Liver (tissue), 9 donors: ENCODE measurements around the gene CPEB1. TPM values are rescaled to one million over a fixed set of nuclear protein-coding genes. Genes with fewer than 3 reads are reported as not detected.

Experiments
- DNase-seq: peaks from one replicate; pipeline ENCODE4 v3.0.0-alpha.2; 2017; ENCODE audit warnings: low spot score
- H3K27ac ChIP-seq, 2 donors: one replicate each; pipeline ENCODE4 v1.7.0; 2013; ENCODE audit warnings: inconsistent platforms in 2 of 2, low read length in 2 of 2, control low read depth in 1 of 2, low read depth in 1 of 2, mild to moderate bottlenecking in 1 of 2
- H3K27me3 ChIP-seq, 4 donors: one replicate each; pipeline versions ENCODE4 v1.6.1 to v1.7.0; 2013; ENCODE audit warnings: low read length in 3 of 4, inconsistent platforms in 1 of 4, mild to moderate bottlenecking in 1 of 4, moderate library complexity in 1 of 4; ENCODE audit not compliant: control insufficient read depth in 4 of 4, insufficient read depth in 4 of 4
- H3K36me3 ChIP-seq, 4 donors: one replicate each; pipeline versions ENCODE4 v1.6.1 to v1.7.0; 2013; ENCODE audit warnings: low read length in 3 of 4, mild to moderate bottlenecking in 3 of 4, low read depth in 1 of 4, moderate library complexity in 1 of 4; ENCODE audit not compliant: control insufficient read depth in 4 of 4, insufficient read depth in 3 of 4
- H3K4me1 ChIP-seq, 4 donors: one replicate each; pipeline versions ENCODE4 v1.6.1 to v1.7.0; 2013; ENCODE audit warnings: low read length in 3 of 4, mild to moderate bottlenecking in 3 of 4, moderate library complexity in 1 of 4; ENCODE audit not compliant: control insufficient read depth in 4 of 4, insufficient read depth in 4 of 4
- H3K4me3 ChIP-seq, 3 donors: one replicate each; pipeline versions ENCODE4 v1.6.1 to v1.7.0; 2013; ENCODE audit warnings: low read length in 3 of 3, control low read depth in 1 of 3, low read depth in 1 of 3, mild to moderate bottlenecking in 1 of 3
- H3K9ac ChIP-seq, 2 donors: one replicate each; pipeline ENCODE4 v1.7.0; 2013; ENCODE audit warnings: low read length in 2 of 2, mild to moderate bottlenecking in 2 of 2, moderate library complexity in 2 of 2, control low read depth in 1 of 2, low read depth in 1 of 2
- H3K9me3 ChIP-seq, 4 donors: one replicate each; pipeline versions ENCODE4 v1.6.1 to v1.7.0; 2013; ENCODE audit warnings: low read length in 3 of 4; ENCODE audit not compliant: control insufficient read depth in 4 of 4
- ATF3 ChIP-seq: IDR thresholded peaks from 2 replicates; pipeline ENCODE4 v1.6.1; 2016; ENCODE audit warnings: antibody characterized with exemption
- CTCF ChIP-seq: fragments of 150-350 bp; IDR thresholded peaks from 2 replicates; pipeline ENCODE4 v1.5.1; 2017; ENCODE audit warnings: improper control_type of control experiment, low read depth, low read length; ENCODE audit not compliant: missing input control
- EGR1 ChIP-seq, 2 donors: IDR thresholded peaks; 2 replicates each; pipeline ENCODE4 v1.6.1; 2016 to 2018; ENCODE audit warnings: antibody characterized with exemption in 2 of 2, low read depth in 2 of 2
- FOXA2 ChIP-seq: IDR thresholded peaks from 2 replicates; pipeline ENCODE4 v1.6.1; 2016; ENCODE audit warnings: antibody characterized with exemption
- GABPA ChIP-seq, 2 donors: IDR thresholded peaks in 1 of 2; conservative IDR thresholded peaks in 1 of 2; 2 replicates each; pipeline ENCODE4 v1.6.1; 2016; ENCODE audit warnings: antibody characterized with exemption in 2 of 2, mild to moderate bottlenecking in 1 of 2, moderate library complexity in 1 of 2
- HNF4A ChIP-seq, 2 donors: conservative IDR thresholded peaks; 2 replicates each; pipeline ENCODE4 v1.6.1; 2016; ENCODE audit warnings: antibody characterized with exemption in 2 of 2, mild to moderate bottlenecking in 2 of 2
- HNF4G ChIP-seq: IDR thresholded peaks from 2 replicates; pipeline ENCODE4 v1.6.1; 2016; ENCODE audit warnings: antibody characterized with exemption
- JUND ChIP-seq, 2 donors: IDR thresholded peaks; 2 replicates each; pipeline ENCODE4 v1.6.1; 2016; ENCODE audit warnings: antibody characterized with exemption in 2 of 2
- NR2F2 ChIP-seq: IDR thresholded peaks from 2 replicates; pipeline ENCODE4 v1.6.1; 2016; ENCODE audit warnings: antibody characterized with exemption
- RAD21 ChIP-seq, 2 donors: IDR thresholded peaks; 2 replicates each; pipeline ENCODE4 v1.6.1; 2016; ENCODE audit warnings: antibody characterized with exemption in 2 of 2, mild to moderate bottlenecking in 2 of 2
- RXRA ChIP-seq, 2 donors: IDR thresholded peaks; 2 replicates each; pipeline ENCODE4 v1.6.1; 2017 to 2018; ENCODE audit warnings: antibody characterized with exemption in 2 of 2, mild to moderate bottlenecking in 1 of 2
- SP1 ChIP-seq: IDR thresholded peaks from 2 replicates; pipeline ENCODE4 v1.6.1; 2018; ENCODE audit warnings: antibody characterized with exemption, mild to moderate bottlenecking
- TAF1 ChIP-seq: conservative IDR thresholded peaks from 2 replicates; pipeline ENCODE4 v1.6.1; 2016; ENCODE audit warnings: antibody characterized with exemption, mild to moderate bottlenecking
- YY1 ChIP-seq: IDR thresholded peaks from 2 replicates; pipeline ENCODE4 v1.6.1; 2016; ENCODE audit warnings: antibody characterized with exemption, mild to moderate bottlenecking
- ZBTB33 ChIP-seq: IDR thresholded peaks from 2 replicates; pipeline ENCODE4 v1.6.1; 2016; ENCODE audit warnings: antibody characterized with exemption
- WGBS: extraction: QIAGEN DNeasy Blood & Tissue Kit; methylation state at CpG from one replicate; pipeline ENCODE4 v1.1.7; 2013; 5-methylcytosine and 5-hydroxymethylcytosine counted together
- polyA plus RNA-seq, 2 donors: library from polyadenylated mRNA; stranded (reverse) in 1 of 2; unstranded in 1 of 2; fragments of 200-250 nt in 1 of 2; fragments of >200 nt in 1 of 2; fragmentation: Nextera tagmentation in 1 of 2; extraction: Ambion mirVana in 1 of 2; gene quantifications; one replicate each; pipeline versions ENCODE4 v1.2.1 to v1.2.3, GENCODE V29; 2013 to 2015
- total RNA-seq, 2 donors: library from RNA; depleted of rRNA; stranded (reverse); fragments of >200 nt; gene quantifications; one replicate each; pipeline ENCODE4 v1.2.3, GENCODE V29; 2014
- TF ChIP-seq, protein P1 (sequence below): IDR thresholded peaks from 2 replicates; pipeline ENCODE4 v1.6.1; 2016; ENCODE audit warnings: antibody characterized with exemption
- TF ChIP-seq, protein P2 (sequence below): IDR thresholded peaks from 2 replicates; pipeline ENCODE4 v1.6.1; 2016; ENCODE audit warnings: antibody characterized with exemption, mild to moderate bottlenecking
- donor health status: healthy.
- donor health status: healthy.
- donor health status: healthy.
- donor health status: healthy.
- donor health status: healthy.

Gene CPEB1
- total and polyA plus RNA-seq, 4 donors = under 0.01 to 0.14 (median 0.05) TPM; not detected in 1

GRCh38 chr15:82664021-82664420 lies 16.9 kb upstream of the CPEB1 start:
- H3K9me3 ChIP-seq = no peaks in the 10 kb centered on the region
- H3K36me3 ChIP-seq = no peaks in the 10 kb centered on the region
- no peak for TF ChIP-seq RAD21 (IDR thresholded peaks at IDR 0.05)
- TF ChIP-seq, protein P1, sequence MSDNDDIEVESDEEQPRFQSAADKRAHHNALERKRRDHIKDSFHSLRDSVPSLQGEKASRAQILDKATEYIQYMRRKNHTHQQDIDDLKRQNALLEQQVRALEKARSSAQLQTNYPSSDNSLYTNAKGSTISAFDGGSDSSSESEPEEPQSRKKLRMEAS = no peak
- no peak for TF ChIP-seq RXRA (IDR thresholded peaks at IDR 0.05)
- TF ChIP-seq CTCF = no peak
- no peak for TF ChIP-seq ATF3
- no peak for TF ChIP-seq GABPA (IDR thresholded peaks at IDR 0.05 in 1 of 2, conservative IDR thresholded peaks at IDR 0.05 in 1 of 2)
- TF ChIP-seq TAF1 = no peak
- no peak for TF ChIP-seq SP1
- TF ChIP-seq FOXA2 = no peak
- TF ChIP-seq HNF4A (conservative IDR thresholded peaks at IDR 0.05) = no peak
- TF ChIP-seq ZBTB33 = no peak
- no peak for TF ChIP-seq HNF4G
- no peak for TF ChIP-seq NR2F2
- TF ChIP-seq, protein P2, sequence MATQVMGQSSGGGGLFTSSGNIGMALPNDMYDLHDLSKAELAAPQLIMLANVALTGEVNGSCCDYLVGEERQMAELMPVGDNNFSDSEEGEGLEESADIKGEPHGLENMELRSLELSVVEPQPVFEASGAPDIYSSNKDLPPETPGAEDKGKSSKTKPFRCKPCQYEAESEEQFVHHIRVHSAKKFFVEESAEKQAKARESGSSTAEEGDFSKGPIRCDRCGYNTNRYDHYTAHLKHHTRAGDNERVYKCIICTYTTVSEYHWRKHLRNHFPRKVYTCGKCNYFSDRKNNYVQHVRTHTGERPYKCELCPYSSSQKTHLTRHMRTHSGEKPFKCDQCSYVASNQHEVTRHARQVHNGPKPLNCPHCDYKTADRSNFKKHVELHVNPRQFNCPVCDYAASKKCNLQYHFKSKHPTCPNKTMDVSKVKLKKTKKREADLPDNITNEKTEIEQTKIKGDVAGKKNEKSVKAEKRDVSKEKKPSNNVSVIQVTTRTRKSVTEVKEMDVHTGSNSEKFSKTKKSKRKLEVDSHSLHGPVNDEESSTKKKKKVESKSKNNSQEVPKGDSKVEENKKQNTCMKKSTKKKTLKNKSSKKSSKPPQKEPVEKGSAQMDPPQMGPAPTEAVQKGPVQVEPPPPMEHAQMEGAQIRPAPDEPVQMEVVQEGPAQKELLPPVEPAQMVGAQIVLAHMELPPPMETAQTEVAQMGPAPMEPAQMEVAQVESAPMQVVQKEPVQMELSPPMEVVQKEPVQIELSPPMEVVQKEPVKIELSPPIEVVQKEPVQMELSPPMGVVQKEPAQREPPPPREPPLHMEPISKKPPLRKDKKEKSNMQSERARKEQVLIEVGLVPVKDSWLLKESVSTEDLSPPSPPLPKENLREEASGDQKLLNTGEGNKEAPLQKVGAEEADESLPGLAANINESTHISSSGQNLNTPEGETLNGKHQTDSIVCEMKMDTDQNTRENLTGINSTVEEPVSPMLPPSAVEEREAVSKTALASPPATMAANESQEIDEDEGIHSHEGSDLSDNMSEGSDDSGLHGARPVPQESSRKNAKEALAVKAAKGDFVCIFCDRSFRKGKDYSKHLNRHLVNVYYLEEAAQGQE = no peak
- TF ChIP-seq JUND (IDR thresholded peaks at IDR 0.05) = no peak
- no peak for TF ChIP-seq EGR1 (IDR thresholded peaks at IDR 0.05; ENCODE audit: low read depth in 2 of 2)
- TF ChIP-seq YY1 = no peak
- WGBS = 77% methylated on average over 5 of the region's 5 CpGs
- H3K4me1 ChIP-seq = no peaks in the 10 kb centered on the region
- no peak overlapping the region for H3K27ac ChIP-seq
- DNase-seq = no peak
- no peak overlapping the region for H3K4me3 ChIP-seq
- peaks cover 0 to 6% (median 1%) of the 10 kb centered on the region in 4 donors for H3K27me3 ChIP-seq
- no peak overlapping the region for H3K9ac ChIP-seq

DNA sequence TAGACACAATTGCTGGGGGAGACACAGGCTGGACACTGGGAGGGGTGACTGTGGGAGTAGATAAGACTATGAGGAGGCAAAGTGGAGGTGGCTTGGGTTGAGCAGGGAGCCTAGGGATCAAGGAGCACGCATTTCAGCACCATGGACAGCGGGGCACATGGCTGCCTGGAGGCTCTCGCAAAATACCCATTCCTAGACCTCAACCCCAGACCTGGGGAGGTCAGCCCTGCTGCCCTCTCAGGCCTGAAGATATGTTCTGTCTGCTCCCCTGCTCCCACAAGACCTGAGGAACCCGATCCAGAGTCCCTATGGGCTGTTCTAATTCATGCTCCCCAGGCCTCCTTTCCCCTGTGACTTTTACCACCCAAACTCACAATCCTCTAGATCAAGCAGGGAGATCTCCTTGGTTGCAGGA lies 16.0 kb upstream of the CPEB1 start:
- peak; percentile 65 for DNase-seq
- H3K27me3 ChIP-seq = peaks cover 0 to 2% (median 1%) of the 10 kb centered on the region in 4 donors

More for the DNA sequence above, 16.0 kb upstream of the CPEB1 start:
- Histone ChIP-seq H3K9me3 (no peaks in the 10 kb centered on the region), H3K4me3 (no peak overlapping the region), H3K36me3 (no peaks in the 10 kb centered on the region), H3K9ac (no peak overlapping the region), H3K4me1 (no peaks in the 10 kb centered on the region), H3K27ac (no peak overlapping the region)
- no peak for TF ChIP-seq TAF1
- TF ChIP-seq, protein P2 = peak; percentile 100
- WGBS = 22% methylated on average over 4 of the region's 4 CpGs
